ENCODE data around the gene NR4A1. TPM values are rescaled to one million over a fixed set of nuclear protein-coding genes. Genes with fewer than 3 reads are reported as not detected.

NR4A1 gene
- total RNA-seq, 2 donors from 2014 or later: 51.1 to 52.0 TPM

DNA sequence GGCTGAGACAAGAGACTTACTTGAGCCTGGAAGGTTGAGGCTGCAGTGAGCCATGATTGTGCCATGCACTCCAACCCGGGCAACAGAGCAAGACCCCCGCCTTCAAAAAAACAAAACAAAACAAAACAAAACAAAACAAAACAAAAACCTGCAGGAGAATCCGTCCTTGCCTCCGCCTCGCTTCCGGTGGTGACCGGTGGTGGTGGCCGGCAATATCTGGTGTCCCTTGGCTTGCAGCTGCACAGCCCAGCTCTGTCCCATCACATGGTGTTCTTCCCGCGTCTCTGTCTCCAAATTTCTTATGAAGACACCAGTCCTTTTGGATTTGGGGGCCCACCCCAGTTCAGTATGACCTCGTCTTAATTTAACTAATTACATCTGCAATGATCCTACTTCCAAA lies 38.2 kb downstream of the NR4A1 start:
- no peak for DNase-seq
- no peaks in the 10 kb centered on the region for H3K36me3 ChIP-seq
- no peak overlapping the region for H3K4me3 ChIP-seq
- H3K27ac ChIP-seq: no peak overlapping the region
- TF ChIP-seq CTCF (IDR thresholded peaks at IDR 0.05): no peak
- no peaks in the 10 kb centered on the region for H3K4me1 ChIP-seq
- intact Hi-C loops (cut with DNase I): no loop called here
- H3K27me3 ChIP-seq: no peaks in the 10 kb centered on the region
- no peak overlapping the region for H3K9ac ChIP-seq (ENCODE audit: low read depth in 2 of 2, low read length in 2 of 2)
- H3K9me3 ChIP-seq: no peaks in the 10 kb centered on the region

GRCh38 chr12:52090291-52090690 lies 39.0 kb downstream of the NR4A1 start:
- intact Hi-C loops (cut with DNase I): no loop called here
- H3K27ac ChIP-seq: no peak overlapping the region
- H3K27me3 ChIP-seq: no peaks in the 10 kb centered on the region
- H3K36me3 ChIP-seq: no peaks in the 10 kb centered on the region
- H3K4me1 ChIP-seq: no peaks in the 10 kb centered on the region
- no peak for TF ChIP-seq CTCF (IDR thresholded peaks at IDR 0.05)
- DNase-seq: no peak
- no peaks in the 10 kb centered on the region for H3K9me3 ChIP-seq
- no peak overlapping the region for H3K4me3 ChIP-seq
- no peak overlapping the region for H3K9ac ChIP-seq (ENCODE audit: low read depth in 2 of 2, low read length in 2 of 2)

- intact Hi-C loops (cut with DNase I): no loop called here
- Histone ChIP-seq H3K36me3 (no peaks in the 10 kb centered on the region), H3K9ac (ENCODE audit: low read depth in 2 of 2, low read length in 2 of 2) (no peak overlapping the region), H3K27me3 (no peaks in the 10 kb centered on the region), H3K4me3 (no peak overlapping the region), H3K9me3 (no peaks in the 10 kb centered on the region), H3K4me1 (no peaks in the 10 kb centered on the region), H3K27ac (no peak overlapping the region)
- no peak for TF ChIP-seq CTCF (IDR thresholded peaks at IDR 0.05)
- no peak for DNase-seq
These were observed 39.8 kb downstream of the NR4A1 start for GRCh38 chr12:52091061-52091460.

DNA sequence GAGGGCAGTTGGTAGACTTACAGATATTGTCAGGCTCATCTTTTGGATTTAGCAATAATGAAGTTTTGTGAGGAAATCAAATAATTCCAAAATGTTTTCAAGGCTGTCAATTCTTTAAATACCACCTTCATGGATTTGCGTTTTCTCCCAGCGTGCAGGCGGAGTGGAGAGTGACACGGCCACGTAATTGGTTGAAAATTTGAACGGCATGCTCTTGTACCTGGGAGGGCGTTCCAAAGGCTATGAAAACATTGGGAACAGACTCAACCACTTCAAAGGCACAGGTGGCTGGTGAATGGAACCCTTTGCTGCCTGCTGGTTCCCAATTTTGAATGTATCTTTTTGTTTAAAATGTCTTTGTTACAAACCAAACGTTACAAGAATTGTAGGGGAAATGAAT lies 40.6 kb downstream of the NR4A1 start:
- H3K27me3 ChIP-seq: no peaks in the 10 kb centered on the region
- no peaks in the 10 kb centered on the region for H3K36me3 ChIP-seq
- DNase-seq: no peak
- H3K9ac ChIP-seq (ENCODE audit: low read depth in 2 of 2, low read length in 2 of 2): no peak overlapping the region
- no peaks in the 10 kb centered on the region for H3K4me1 ChIP-seq
- no peaks in the 10 kb centered on the region for H3K9me3 ChIP-seq
- H3K27ac ChIP-seq: no peak overlapping the region
- TF ChIP-seq CTCF (IDR thresholded peaks at IDR 0.05): no peak
- intact Hi-C loops (cut with DNase I): no loop called here
- no peak overlapping the region for H3K4me3 ChIP-seq

DNA sequence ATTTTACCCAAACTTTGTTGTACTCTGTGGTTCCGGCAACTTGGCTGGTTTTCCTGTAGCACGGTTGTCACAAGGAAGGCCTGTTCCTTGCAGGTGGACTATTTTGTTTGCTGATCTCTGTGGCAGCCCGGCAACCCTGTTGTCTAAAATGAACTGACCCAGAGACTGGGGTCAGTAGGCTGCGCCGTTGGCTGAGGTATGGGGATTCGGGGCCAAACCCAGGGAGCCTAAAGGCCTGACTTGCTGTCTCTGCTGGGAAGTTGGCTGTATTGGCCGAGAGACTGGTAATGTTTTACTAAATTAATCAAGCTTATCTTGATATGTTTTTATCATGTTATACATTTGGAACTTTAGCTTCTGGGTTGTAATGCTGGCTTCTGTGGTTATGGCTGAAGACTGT lies 42.1 kb downstream of the NR4A1 start:
- Histone ChIP-seq H3K9me3 (no peaks in the 10 kb centered on the region), H3K9ac (ENCODE audit: low read depth in 2 of 2, low read length in 2 of 2) (peak overlapping the region in 1 of 2 donors; percentile 12), H3K4me1 (no peaks in the 10 kb centered on the region), H3K27me3 (no peaks in the 10 kb centered on the region), H3K36me3 (no peaks in the 10 kb centered on the region), H3K4me3 (no peak overlapping the region), H3K27ac (no peak overlapping the region)
- no peak for TF ChIP-seq CTCF (IDR thresholded peaks at IDR 0.05)
- intact Hi-C loops (cut with DNase I): no loop called here
- DNase-seq: no peak

Data from colonic mucosa (tissue), 4 donors.